Midbrain (tissue), 1 donor: ENCODE data around the gene ARHGEF1.

Source experiments
- DNase-seq: peaks from one replicate; lab custom pipeline; 2025; lab: John Stamatoyannopoulos, UW

Gene ARHGEF1

GRCh38 chr19:41956621-41957020 lies 73.6 kb downstream of the ARHGEF1 start:
- no peak for DNase-seq
